A673 (cell line): ENCODE measurements around the gene FAM210A. TPM values are rescaled to one million over a fixed set of nuclear protein-coding genes. Genes with fewer than 3 reads are reported as not detected.
"Not testable (repeated sequence)": the region's sequence is repeated elsewhere in the genome, so short reads cannot be mapped to it uniquely, and the experiment has no call there.

Experiments
- BruUV-seq: library from RNA; stranded (reverse); fragments of 400-500 nt; replicated peaks from 2 replicates; lab custom pipeline; 2021; lab: Mats Ljungman, UMichigan
- CTCF ChIA-PET: fragments of 300-600 bp; sonication (Branson Sonifier 250); formaldehyde crosslinking; loops from one replicate; lab custom pipeline; 2022; ENCODE audit warnings: antibody characterized with exemption; lab: Charles Lee
- POLR2A ChIA-PET: fragments of 300-600 bp; sonication (Branson Sonifier 250); formaldehyde crosslinking; loops from one replicate; lab custom pipeline; 2022; ENCODE audit warnings: antibody characterized with exemption; ENCODE audit not compliant: low non-redundant PET; lab: Charles Lee
- DNase-seq: peaks from one replicate; pipeline ENCODE4 v3.0.0-alpha.2; 2015; ENCODE audit warnings: low spot score
- H3K27ac ChIP-seq: fragments of 200-600 bp; sonication (generic); 2 replicates; pipeline ENCODE4 v1.5.1; 2016; ENCODE audit warnings: mixed run types, low read depth, mild to moderate bottlenecking, mixed read lengths, antibody characterized with exemption, low read length; ENCODE audit not compliant: poor library complexity, severe bottlenecking
- H3K27me3 ChIP-seq: fragments of 200-600 bp; sonication (generic); replicated peaks from 2 replicates; pipeline ENCODE4 v1.6.1; 2017; ENCODE audit warnings: mixed run types, low read depth, mild to moderate bottlenecking, mixed read lengths, antibody characterized with exemption, low read length; ENCODE audit not compliant: insufficient read depth, poor library complexity
- H3K36me3 ChIP-seq: fragments of 200-600 bp; sonication (generic); 2 replicates; pipeline ENCODE4 v1.6.1; 2016; ENCODE audit warnings: mixed run types, mild to moderate bottlenecking, mixed read lengths, antibody characterized with exemption, low read length; ENCODE audit not compliant: insufficient read depth, poor library complexity, severe bottlenecking
- H3K4me1 ChIP-seq: fragments of 200-600 bp; sonication (generic); 2 replicates; pipeline ENCODE4 v1.6.1; 2017; ENCODE audit warnings: mixed run types, mild to moderate bottlenecking, mixed read lengths, antibody characterized with exemption, low read length; ENCODE audit not compliant: insufficient read depth, poor library complexity, severe bottlenecking
- H3K4me3 ChIP-seq: fragments of 200-600 bp; sonication (generic); 2 replicates; pipeline ENCODE4 v1.5.1; 2016; ENCODE audit warnings: low read depth, mixed run types, mild to moderate bottlenecking, mixed read lengths, low read length; ENCODE audit not compliant: poor library complexity, severe bottlenecking
- H3K9me3 ChIP-seq: fragments of 200-600 bp; sonication (generic); 2 replicates; pipeline ENCODE4 v1.6.1; 2016; ENCODE audit warnings: mixed run types, low read depth, mild to moderate bottlenecking, mixed read lengths, antibody characterized with exemption, low read length; ENCODE audit not compliant: poor library complexity, severe bottlenecking
- CTCF ChIP-seq: fragments of 300-800, 200-600 bp; sonication (generic); conservative IDR thresholded peaks from 2 replicates; pipeline ENCODE4 v1.5.1; 2017; ENCODE audit warnings: low read depth, mild to moderate bottlenecking, antibody characterized with exemption, low read length, moderate library complexity, mixed read lengths
- EZH2 ChIP-seq: fragments of 200-600 bp; sonication (generic); IDR thresholded peaks from 2 replicates; pipeline ENCODE4 v1.6.1; 2017; ENCODE audit warnings: borderline replicate concordance, low read depth, mild to moderate bottlenecking, mixed read lengths, antibody characterized with exemption, low read length; ENCODE audit not compliant: poor library complexity, severe bottlenecking
- intact Hi-C: fragments of 100-400 bp; cut with micrococcal nuclease; formaldehyde crosslinking; loops from one replicate; pipeline ENCODE4 v1.10.0; 2022; ENCODE audit not compliant: unreplicated experiment
- total RNA-seq: library from RNA; stranded (reverse); gene quantifications from 2 replicates; pipeline ENCODE4 v1.2.3, GENCODE V29; 2021

FAM210A gene
- total RNA-seq, 1 experiment from 2014 or later, result 18.6 TPM

- H3K4me1 ChIP-seq, result no peaks in the 10 kb centered on the region
- TF ChIP-seq EZH2 (no peak), CTCF (no peak)
- intact Hi-C loops, result no loop called here
- no peak overlapping the region for H3K4me3 ChIP-seq
- BruUV-seq, result no TSS peak
- no peaks in the 10 kb centered on the region for H3K27me3 ChIP-seq
- ChIA-PET CTCF (no interaction called here), POLR2A (no interaction called here)
- H3K36me3 ChIP-seq, result peaks cover 22% of the 10 kb centered on the region
- no peak for DNase-seq
- H3K27ac ChIP-seq, result no peak overlapping the region
- no peaks in the 10 kb centered on the region for H3K9me3 ChIP-seq
Measured at GRCh38 chr18:13756261-13756660, 29.9 kb upstream of the FAM210A start.

- H3K4me3 ChIP-seq, H3K27me3 ChIP-seq, intact Hi-C loops, BruUV-seq, H3K9me3 ChIP-seq, POLR2A ChIA-PET, CTCF ChIA-PET, H3K4me1 ChIP-seq, H3K27ac ChIP-seq, DNase-seq: not testable (repeated sequence)
- peaks cover 27% of the 10 kb centered on the region for H3K36me3 ChIP-seq
Measured at GRCh38 chr18:13751599-13751998, 25.2 kb upstream of the FAM210A start.

GRCh38 chr18:13746633-13747032, 20.3 kb upstream of the FAM210A start:
- ChIA-PET CTCF (no interaction called here), POLR2A (no interaction called here)
- no peak for TF ChIP-seq EZH2
- TF ChIP-seq CTCF, result 0 out of 2 replicates have a peak, but pooled peaks have one; percentile 12
- no peak for DNase-seq
- BruUV-seq, result no TSS peak
- no peak overlapping the region for H3K4me3 ChIP-seq
- H3K9me3 ChIP-seq, result no peaks in the 10 kb centered on the region
- intact Hi-C loops, result loop anchor here (10.0 kb wide), 1 partner anchor 48 kb away; no protein-coding TSS in a partner anchor
- H3K4me1 ChIP-seq, result no peaks in the 10 kb centered on the region
- H3K36me3 ChIP-seq, result peaks cover 24% of the 10 kb centered on the region
- H3K27ac ChIP-seq, result no peak overlapping the region
- no peaks in the 10 kb centered on the region for H3K27me3 ChIP-seq

GRCh38 chr18:13745696-13746095, 19.3 kb upstream of the FAM210A start:
- DNase-seq, result no peak
- Histone ChIP-seq H3K9me3 (no peaks in the 10 kb centered on the region), H3K4me1 (no peaks in the 10 kb centered on the region), H3K27me3 (no peaks in the 10 kb centered on the region), H3K4me3 (no peak overlapping the region), H3K27ac (no peak overlapping the region), H3K36me3 (peaks cover 32% of the 10 kb centered on the region)
- POLR2A ChIA-PET, result no interaction called here
- TF ChIP-seq EZH2 (no peak), CTCF (no peak)
- BruUV-seq, result no TSS peak
- CTCF ChIA-PET, result no interaction called here
- intact Hi-C loops, result loop anchor here (10.0 kb wide), 1 partner anchor 49 kb away; no protein-coding TSS in a partner anchor
